Measurements from ENCODE around the gene PPP1R17.

PPP1R17 gene

GRCh38 chr7:31687024-31687748 lies at the start of gene PPP1R17:
Gene PPP1R17 (plus strand): TSS chr7:31687215. CDS start chr7:31692442, 5,227 bp downstream.
- no peak for DNase-seq

- DNase-seq = no peak
Observed at GRCh38 chr7:31640381-31640780, 46.6 kb upstream of the PPP1R17 start.

GRCh38 chr7:31642681-31643115 lies 44.3 kb upstream of the PPP1R17 start:
- no peak for DNase-seq

- no peak for DNase-seq
Observed at GRCh38 chr7:31646942-31647341, 40.1 kb upstream of the PPP1R17 start.

- no peak for DNase-seq
Observed at GRCh38 chr7:31647511-31647910, 39.5 kb upstream of the PPP1R17 start.

- no peak for DNase-seq
Observed at GRCh38 chr7:31648288-31648687, 38.7 kb upstream of the PPP1R17 start.

- no peak for DNase-seq
Observed at GRCh38 chr7:31648880-31649279, 38.1 kb upstream of the PPP1R17 start.

GRCh38 chr7:31651234-31652062 lies 35.6 kb upstream of the PPP1R17 start:
- DNase-seq = no peak

- no peak for DNase-seq
Observed at GRCh38 chr7:31652063-31652326, 35.0 kb upstream of the PPP1R17 start.

GRCh38 chr7:31663072-31663471 lies 23.9 kb upstream of the PPP1R17 start:
- DNase-seq = no peak

- peak; percentile 42 for DNase-seq
Observed at GRCh38 chr7:31664890-31665289, 22.1 kb upstream of the PPP1R17 start.

- no peak for DNase-seq
Observed at GRCh38 chr7:31665546-31665945, 21.5 kb upstream of the PPP1R17 start.

GRCh38 chr7:31669461-31669860 lies 17.6 kb upstream of the PPP1R17 start:
- no peak for DNase-seq

- no peak for DNase-seq
Observed at GRCh38 chr7:31679574-31680305, 7.3 kb upstream of the PPP1R17 start.

GRCh38 chr7:31683445-31684225 lies 3.4 kb upstream of the PPP1R17 start:
- DNase-seq = no peak

- DNase-seq = no peak
Observed at GRCh38 chr7:31688372-31688771, 1.4 kb downstream of the PPP1R17 start.

GRCh38 chr7:31688996-31689395 lies 2.0 kb downstream of the PPP1R17 start:
- DNase-seq = no peak

GRCh38 chr7:31690935-31691334 lies 3.9 kb downstream of the PPP1R17 start:
- no peak for DNase-seq

- no peak for DNase-seq
Observed at GRCh38 chr7:31692451-31692850, 5.4 kb downstream of the PPP1R17 start.

GRCh38 chr7:31692871-31693270 lies 5.9 kb downstream of the PPP1R17 start:
- no peak for DNase-seq

GRCh38 chr7:31695859-31696614 lies 9.0 kb downstream of the PPP1R17 start:
- no peak for DNase-seq

- DNase-seq = no peak
Observed at GRCh38 chr7:31699050-31699449, 12.0 kb downstream of the PPP1R17 start.

Measured in GF-D8 (cell line).